HepG2 (cell line): ENCODE data around the gene BACH2. TPM values are rescaled to one million over a fixed set of nuclear protein-coding genes. Genes with fewer than 3 reads are reported as not detected.

Experiments used
- ATAC-seq: fragments of 200-7000 bp; cut with Tn5 transposase; 3 replicates; pipeline ENCODE4 v1.9.1; 2020; ENCODE audit warnings: mild to moderate bottlenecking, moderate library complexity
- BruUV-seq: library from RNA; stranded (reverse); fragments of 400-500 nt; replicated peaks from 2 replicates; lab custom pipeline; 2021; lab: Mats Ljungman, UMichigan
- CTCF ChIA-PET: fragments of 300-600 bp; formaldehyde crosslinking; extraction: SDS; loops from one replicate; lab custom pipeline; 2021; ENCODE audit warnings: low total read pairs, inconsistent platforms, low intra/inter-chr PET ratio; lab: Yijun Ruan, JAX
- POLR2A ChIA-PET: fragments of 350-600 bp; sonication (Branson Sonifier 250); formaldehyde crosslinking; loops from one replicate; lab custom pipeline; 2020; ENCODE audit warnings: antibody characterized with exemption, inconsistent platforms; lab: Yijun Ruan, JAX
- DNase-seq: peaks from one replicate; pipeline ENCODE4 v3.0.0-alpha.2; 2015; ENCODE audit warnings: low spot score
- FAIRE-seq: peaks from 3 replicates; lab custom pipeline; 2011; peaks lifted over from hg19 to GRCh38; lab: Jason Lieb, UNC
- H2AFZ ChIP-seq: one replicate; pipeline ENCODE4 v1.6.1; 2011; ENCODE audit warnings: low read length, inconsistent platforms
- H3K27ac ChIP-seq: fragments of 300-600 bp; 3 replicates; pipeline ENCODE4 v1.8.0; 2011; ENCODE audit warnings: mixed run types, mild to moderate bottlenecking, mixed read lengths, low read length, inconsistent platforms; ENCODE audit not compliant: insufficient read depth; ENCODE audit errors: extremely low read length
- H3K27me3 ChIP-seq, 2 experiments: fragments of 200-600 bp in 1 of 2; 2 replicates in 1 of 2; 3 replicates in 1 of 2; pipeline versions ENCODE4 v1.6.0 to v1.8.0; 2011; ENCODE audit warnings: low read length in 2 of 2, mild to moderate bottlenecking in 2 of 2, moderate library complexity in 2 of 2, inconsistent platforms in 1 of 2; ENCODE audit not compliant: insufficient read depth in 2 of 2, control insufficient read depth in 1 of 2
- H3K36me3 ChIP-seq, 2 experiments: fragments of 200-600 bp in 1 of 2; replicated peaks in 1 of 2; 2 replicates in 1 of 2; 3 replicates in 1 of 2; pipeline versions ENCODE4 v1.5.1 to v1.8.0; 2011; ENCODE audit warnings: low read length in 2 of 2, inconsistent platforms in 1 of 2; ENCODE audit not compliant: insufficient read depth in 2 of 2, control insufficient read depth in 1 of 2
- H3K4me1 ChIP-seq: 2 replicates; pipeline ENCODE4 v1.5.1; 2012; ENCODE audit warnings: low read length, inconsistent platforms; ENCODE audit not compliant: insufficient read depth
- H3K4me2 ChIP-seq: 2 replicates; pipeline ENCODE4 v1.6.0; 2011; ENCODE audit warnings: low read depth, low read length, inconsistent platforms
- H3K4me3 ChIP-seq, 3 experiments: fragments of 200-600 bp in 1 of 3; sonication (generic), shearing (Covaris generic) in 1 of 3; replicated peaks in 1 of 3; 2 replicates each; pipeline ENCODE4 v1.5.1; 2011 to 2016; ENCODE audit warnings: low read length in 3 of 3, inconsistent platforms in 2 of 3, low read depth in 2 of 3, mild to moderate bottlenecking in 2 of 3, control low read depth in 1 of 3, mixed read lengths in 1 of 3; ENCODE audit not compliant: insufficient read depth in 1 of 3
- H3K79me2 ChIP-seq: one replicate; pipeline ENCODE4 v1.6.1; 2011; ENCODE audit warnings: low read length, inconsistent platforms; ENCODE audit not compliant: insufficient read depth
- H3K9ac ChIP-seq: 2 replicates; pipeline ENCODE4 v1.6.0; 2011; ENCODE audit warnings: mild to moderate bottlenecking, low read depth, low read length, inconsistent platforms; ENCODE audit not compliant: insufficient read depth
- H3K9me3 ChIP-seq: 2 replicates; pipeline ENCODE4 v1.5.1; 2012; ENCODE audit warnings: mild to moderate bottlenecking, low read length
- H4K20me1 ChIP-seq: 2 replicates; pipeline ENCODE4 v1.6.0; 2011; ENCODE audit warnings: inconsistent platforms, mild to moderate bottlenecking, low read length, moderate library complexity; ENCODE audit not compliant: insufficient read depth
- CC2D1A ChIP-seq: sonication (generic); formaldehyde crosslinking; IDR thresholded peaks from 2 replicates; pipeline ENCODE4 v1.8.1; 2023; ENCODE audit warnings: mild to moderate bottlenecking, missing genetic modification reagents
- DNMT1 ChIP-seq: sonication (generic); formaldehyde crosslinking; IDR thresholded peaks from 2 replicates; pipeline ENCODE4 v1.5.1; 2020; ENCODE audit warnings: mild to moderate bottlenecking, missing genetic modification reagents
- HCFC1 ChIP-seq: fragments of 150-350 bp; IDR thresholded peaks from 2 replicates; pipeline ENCODE4 v1.6.1; 2014; ENCODE audit warnings: low read depth, low read length
- IKZF4 ChIP-seq: sonication (generic); formaldehyde crosslinking; IDR thresholded peaks from 2 replicates; pipeline ENCODE4 v1.5.1; 2020; ENCODE audit warnings: borderline replicate concordance, mild to moderate bottlenecking, low read depth, missing genetic modification reagents; ENCODE audit errors: not compliant biosample characterization
- MYNN ChIP-seq: sonication (generic); formaldehyde crosslinking; IDR thresholded peaks from 2 replicates; pipeline ENCODE4 v1.4.0; 2020; ENCODE audit warnings: mild to moderate bottlenecking, low read depth, missing genetic modification reagents
- RXRB ChIP-seq: IDR thresholded peaks from 2 replicates; pipeline ENCODE4 v1.6.1; 2016; ENCODE audit warnings: borderline replicate concordance, missing genetic modification reagents, missing compliant biosample characterization
- STAT5B ChIP-seq: sonication (generic); formaldehyde crosslinking; IDR thresholded peaks from 2 replicates; pipeline ENCODE4 v1.4.0; 2020; ENCODE audit warnings: missing genetic modification reagents
- TCF12 ChIP-seq, 2 experiments: fragments of 450-650 bp in 1 of 2; sonication (generic) in 1 of 2; formaldehyde crosslinking in 1 of 2; IDR thresholded peaks; 2 replicates each; pipeline versions ENCODE4 v1.6.1 to v1.8.0; 2017 to 2022; ENCODE audit warnings: antibody characterized with exemption in 1 of 2, mild to moderate bottlenecking in 1 of 2, missing genetic modification reagents in 1 of 2, moderate library complexity in 1 of 2
- TOE1 ChIP-seq: sonication (generic); formaldehyde crosslinking; IDR thresholded peaks from 2 replicates; pipeline ENCODE4 v1.4.0; 2020; ENCODE audit warnings: mild to moderate bottlenecking, missing genetic modification reagents
- ZBTB42 ChIP-seq: sonication (generic); formaldehyde crosslinking; IDR thresholded peaks from 2 replicates; pipeline ENCODE4 v1.5.0; 2020; ENCODE audit warnings: mild to moderate bottlenecking, missing genetic modification reagents
- ZFY ChIP-seq: sonication (generic); formaldehyde crosslinking; IDR thresholded peaks from 2 replicates; pipeline ENCODE4 v1.4.0; 2020; ENCODE audit warnings: missing genetic modification reagents
- ZMYM3 ChIP-seq: sonication (generic); formaldehyde crosslinking; IDR thresholded peaks from 2 replicates; pipeline ENCODE4 v1.5.1; 2020; ENCODE audit warnings: mild to moderate bottlenecking, missing genetic modification reagents
- ZNF331 ChIP-seq: sonication (generic); formaldehyde crosslinking; IDR thresholded peaks from 2 replicates; pipeline ENCODE4 v1.4.0; 2020; ENCODE audit warnings: missing genetic modification reagents
- ZNF501 ChIP-seq: sonication (generic); formaldehyde crosslinking; IDR thresholded peaks from 2 replicates; pipeline ENCODE4 v1.5.1; 2020; ENCODE audit warnings: mild to moderate bottlenecking, moderate library complexity, missing genetic modification reagents
- WGBS: methylation state at CpG from one replicate; pipeline ENCODE4 v1.1.6; 2017; ENCODE audit warnings: low lambda C conversion rate; 5-methylcytosine and 5-hydroxymethylcytosine counted together
- in situ Hi-C: cut with HindIII; loops from 2 replicates; pipeline ENCODE4 v1.10.0; 2017; ENCODE audit warnings: low pct_unique_long_range_greater_than_20kb; ENCODE audit not compliant: extremely low pct_ligation_motif_present
- intact Hi-C: fragments of 100-400 bp; cut with micrococcal nuclease; formaldehyde crosslinking; loops from one replicate; pipeline ENCODE4 v1.10.0; 2022; ENCODE audit not compliant: unreplicated experiment
- polyA plus RNA-seq, 8 experiments: library from polyadenylated mRNA; depleted of rRNA in 3 of 8; stranded (reverse) in 7 of 8; unstranded in 1 of 8; fragments of >200 nt; fragmentation: Illumina TruSeq in 4 of 8; extraction: Trizol in 4 of 8; gene quantifications; 2 replicates each; pipeline versions ENCODE4 v1.2.1 to v1.2.3, GENCODE V29; 2011 to 2016; ENCODE audit warnings: low read depth in 4 of 8, missing spikeins in 1 of 8, mixed read lengths in 1 of 8; ENCODE audit not compliant: insufficient read depth in 1 of 8
- total RNA-seq, 5 experiments: library from RNA; depleted of rRNA; stranded (reverse); fragments of >200 nt; fragmentation: Illumina TruSeq; extraction: Trizol; gene quantifications; 2 replicates each; pipeline ENCODE4 v1.2.3, GENCODE V29; 2016; ENCODE audit warnings: low read depth in 1 of 5
- TF ChIP-seq, protein P1 (sequence below): fragments of 450-650 bp; IDR thresholded peaks from 2 replicates; pipeline ENCODE4 v1.6.1; 2017

BACH2 gene
- total and polyA plus RNA-seq, 2 of the 13 experiments (the other 11 are each of a cell fraction or from before 2014, with no cell fraction given): 0.01 TPM; not detected in 1

DNA sequence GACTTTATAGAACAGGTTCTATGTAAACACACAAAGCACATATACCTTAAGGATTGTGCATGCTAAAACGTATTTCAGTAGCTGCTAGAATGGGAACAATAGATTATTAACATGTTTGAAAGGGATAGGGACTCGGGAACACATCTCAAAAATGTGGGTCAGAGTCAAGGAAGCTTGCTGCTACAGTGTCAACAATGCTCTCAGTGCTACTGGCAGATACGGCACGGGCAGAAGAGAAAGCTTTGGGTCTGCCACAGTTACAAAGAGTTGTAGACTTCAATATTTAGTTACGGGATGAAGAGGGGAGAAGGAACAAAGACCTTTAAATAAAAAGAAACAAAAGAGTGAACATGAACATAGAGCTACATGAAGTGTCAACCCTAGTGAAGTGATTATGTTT is 170.5 kb downstream of the BACH2 start:
- Histone ChIP-seq H3K36me3 (no peaks in the 10 kb centered on the region), H2AFZ (no peak overlapping the region), H4K20me1 (no peaks in the 10 kb centered on the region), H3K9me3 (no peaks in the 10 kb centered on the region), H3K79me2 (no peaks in the 10 kb centered on the region), H3K4me1 (no peaks in the 10 kb centered on the region), H3K27me3 (no peaks in the 10 kb centered on the region; a peak in 1 of 5 replicates), H3K4me3 (no peak overlapping the region), H3K4me2 (no peak overlapping the region), H3K27ac (no peak overlapping the region), H3K9ac (no peak overlapping the region)
- POLR2A ChIA-PET: no interaction called here
- FAIRE-seq (no peak), ATAC-seq (no peak), DNase-seq (no peak)
- 7% methylated on average over 5 of the region's 5 CpGs for WGBS
- no peak for TF ChIP-seq IKZF4 (CRISPR knock-in tag)
- no peak for TF ChIP-seq STAT5B (CRISPR knock-in tag)
- TF ChIP-seq HCFC1: no peak
- no peak for TF ChIP-seq TOE1 (CRISPR knock-in tag)
- TF ChIP-seq RXRB (CRISPR knock-in tag): no peak
- no peak for TF ChIP-seq ZMYM3 (CRISPR knock-in tag)
- TF ChIP-seq DNMT1: no peak
- TF ChIP-seq ZNF501: no peak
- TF ChIP-seq ZNF331 (CRISPR knock-in tag): no peak
- TF ChIP-seq CC2D1A (CRISPR knock-in tag): no peak
- TF ChIP-seq ZFY (CRISPR knock-in tag): no peak
- TF ChIP-seq TCF12 (IDR thresholded peaks at IDR 0.05): no peak
- no peak for TF ChIP-seq TCF12 (CRISPR knock-in tag; IDR thresholded peaks at IDR 0.05)
- no peak for TF ChIP-seq ZBTB42 (CRISPR knock-in tag)
- TF ChIP-seq, protein P1, sequence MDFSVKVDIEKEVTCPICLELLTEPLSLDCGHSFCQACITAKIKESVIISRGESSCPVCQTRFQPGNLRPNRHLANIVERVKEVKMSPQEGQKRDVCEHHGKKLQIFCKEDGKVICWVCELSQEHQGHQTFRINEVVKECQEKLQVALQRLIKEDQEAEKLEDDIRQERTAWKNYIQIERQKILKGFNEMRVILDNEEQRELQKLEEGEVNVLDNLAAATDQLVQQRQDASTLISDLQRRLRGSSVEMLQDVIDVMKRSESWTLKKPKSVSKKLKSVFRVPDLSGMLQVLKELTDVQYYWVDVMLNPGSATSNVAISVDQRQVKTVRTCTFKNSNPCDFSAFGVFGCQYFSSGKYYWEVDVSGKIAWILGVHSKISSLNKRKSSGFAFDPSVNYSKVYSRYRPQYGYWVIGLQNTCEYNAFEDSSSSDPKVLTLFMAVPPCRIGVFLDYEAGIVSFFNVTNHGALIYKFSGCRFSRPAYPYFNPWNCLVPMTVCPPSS: no peak
- no peak for TF ChIP-seq MYNN (CRISPR knock-in tag)
- intact Hi-C loops (no loop called here), in situ Hi-C loops (no loop called here)
- CTCF ChIA-PET: no interaction called here
- BruUV-seq: no TSS peak
